BJ (cell line): Measurements from ENCODE around the gene TRANK1. TPM values are rescaled to one million over a fixed set of nuclear protein-coding genes. Genes with fewer than 3 reads are reported as not detected.

Source experiments
- CTCF ChIA-PET: fragments of 350-600 bp; formaldehyde crosslinking; extraction: SDS; loops from one replicate; lab custom pipeline; 2021; ENCODE audit warnings: antibody characterized with exemption, inconsistent platforms; lab: Yijun Ruan, JAX
- POLR2A ChIA-PET: fragments of 300-600 bp; sonication (Branson Sonifier 250); formaldehyde crosslinking; extraction: SDS; loops from one replicate; lab custom pipeline; 2021; ENCODE audit warnings: antibody characterized with exemption; lab: Charles Lee
- DNase-seq: peaks from one replicate; pipeline ENCODE4 v3.0.0-alpha.2; 2011; ENCODE audit warnings: low read depth
- H3K27me3 ChIP-seq: 2 replicates; pipeline ENCODE4 v1.6.0; 2011; ENCODE audit warnings: low read length; ENCODE audit not compliant: control insufficient read depth, insufficient read depth
- H3K36me3 ChIP-seq: 2 replicates; pipeline ENCODE4 v1.5.1; 2011; ENCODE audit warnings: low read length; ENCODE audit not compliant: control insufficient read depth, insufficient read depth
- H3K4me3 ChIP-seq: 2 replicates; pipeline ENCODE4 v1.5.1; 2011; ENCODE audit warnings: low read depth, mild to moderate bottlenecking, control low read depth, low read length
- polyA plus RNA-seq: library from polyadenylated mRNA; depleted of rRNA; stranded (reverse); fragments of >200 nt; gene quantifications from 2 replicates; pipeline ENCODE4 v1.2.3, GENCODE V29; 2011
- TF ChIP-seq, protein P1 (sequence below): IDR thresholded peaks from 2 replicates; pipeline ENCODE4 v1.5.1; 2011; ENCODE audit warnings: low read depth, mild to moderate bottlenecking, control low read depth, inconsistent platforms, low read length, moderate library complexity; ENCODE audit not compliant: insufficient read depth

Gene TRANK1
- polyA plus RNA-seq, 1 experiment: 11.3 TPM

GRCh38 chr3:36813305-36813704, 131.5 kb downstream of the TRANK1 start:
- H3K27me3 ChIP-seq: no peaks in the 10 kb centered on the region; the same call in 1 of the 2 replicates
- no peaks in the 10 kb centered on the region for H3K36me3 ChIP-seq
- CTCF ChIA-PET: interaction anchor here (1.9 kb wide), 1 partner anchor 145 kb away, joined by 5 read pairs; no protein-coding TSS in a partner anchor
- H3K4me3 ChIP-seq: no peak overlapping the region
- POLR2A ChIA-PET: no interaction called here
- TF ChIP-seq, protein P1, sequence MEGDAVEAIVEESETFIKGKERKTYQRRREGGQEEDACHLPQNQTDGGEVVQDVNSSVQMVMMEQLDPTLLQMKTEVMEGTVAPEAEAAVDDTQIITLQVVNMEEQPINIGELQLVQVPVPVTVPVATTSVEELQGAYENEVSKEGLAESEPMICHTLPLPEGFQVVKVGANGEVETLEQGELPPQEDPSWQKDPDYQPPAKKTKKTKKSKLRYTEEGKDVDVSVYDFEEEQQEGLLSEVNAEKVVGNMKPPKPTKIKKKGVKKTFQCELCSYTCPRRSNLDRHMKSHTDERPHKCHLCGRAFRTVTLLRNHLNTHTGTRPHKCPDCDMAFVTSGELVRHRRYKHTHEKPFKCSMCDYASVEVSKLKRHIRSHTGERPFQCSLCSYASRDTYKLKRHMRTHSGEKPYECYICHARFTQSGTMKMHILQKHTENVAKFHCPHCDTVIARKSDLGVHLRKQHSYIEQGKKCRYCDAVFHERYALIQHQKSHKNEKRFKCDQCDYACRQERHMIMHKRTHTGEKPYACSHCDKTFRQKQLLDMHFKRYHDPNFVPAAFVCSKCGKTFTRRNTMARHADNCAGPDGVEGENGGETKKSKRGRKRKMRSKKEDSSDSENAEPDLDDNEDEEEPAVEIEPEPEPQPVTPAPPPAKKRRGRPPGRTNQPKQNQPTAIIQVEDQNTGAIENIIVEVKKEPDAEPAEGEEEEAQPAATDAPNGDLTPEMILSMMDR: no peak
- DNase-seq: no peak

DNA sequence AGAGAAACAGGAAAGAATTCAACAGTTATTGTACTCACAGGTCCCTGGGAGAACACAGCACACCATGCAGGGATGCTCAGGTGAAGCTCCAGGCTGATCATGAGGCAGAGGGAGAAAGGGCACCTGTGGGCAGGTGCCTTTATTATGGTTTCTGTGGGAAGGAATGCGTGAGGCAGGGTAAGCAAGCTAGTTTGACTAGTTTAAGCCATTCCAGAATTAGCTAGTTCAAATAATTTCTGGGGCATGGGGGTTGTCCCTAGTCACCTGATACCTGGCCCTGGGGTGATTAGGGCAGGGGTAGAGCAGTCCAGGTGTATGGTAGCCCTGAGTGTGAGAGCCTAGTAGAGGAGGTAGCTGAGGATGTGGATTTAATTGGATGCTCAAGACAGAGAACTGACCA, 132.6 kb downstream of the TRANK1 start:
- TF ChIP-seq, protein P1: no peak
- POLR2A ChIA-PET: no interaction called here
- CTCF ChIA-PET: interaction anchor here (0.9 to 1.9 kb wide), 3 partner anchors 9 to 146 kb away, joined by 3 to 5 read pairs (median 4); no protein-coding TSS in a partner anchor
- DNase-seq: no peak
- H3K36me3 ChIP-seq: no peaks in the 10 kb centered on the region
- H3K4me3 ChIP-seq: no peak overlapping the region
- H3K27me3 ChIP-seq: no peaks in the 10 kb centered on the region; the same call in 1 of the 2 replicates

- TF ChIP-seq, protein P1: no peak
- CTCF ChIA-PET: interaction anchor here (0.9 kb wide), 1 partner anchor 9 kb away, joined by 3 read pairs; no protein-coding TSS in a partner anchor
Measured at GRCh38 chr3:36811768-36812167, 133.1 kb downstream of the TRANK1 start.

DNA sequence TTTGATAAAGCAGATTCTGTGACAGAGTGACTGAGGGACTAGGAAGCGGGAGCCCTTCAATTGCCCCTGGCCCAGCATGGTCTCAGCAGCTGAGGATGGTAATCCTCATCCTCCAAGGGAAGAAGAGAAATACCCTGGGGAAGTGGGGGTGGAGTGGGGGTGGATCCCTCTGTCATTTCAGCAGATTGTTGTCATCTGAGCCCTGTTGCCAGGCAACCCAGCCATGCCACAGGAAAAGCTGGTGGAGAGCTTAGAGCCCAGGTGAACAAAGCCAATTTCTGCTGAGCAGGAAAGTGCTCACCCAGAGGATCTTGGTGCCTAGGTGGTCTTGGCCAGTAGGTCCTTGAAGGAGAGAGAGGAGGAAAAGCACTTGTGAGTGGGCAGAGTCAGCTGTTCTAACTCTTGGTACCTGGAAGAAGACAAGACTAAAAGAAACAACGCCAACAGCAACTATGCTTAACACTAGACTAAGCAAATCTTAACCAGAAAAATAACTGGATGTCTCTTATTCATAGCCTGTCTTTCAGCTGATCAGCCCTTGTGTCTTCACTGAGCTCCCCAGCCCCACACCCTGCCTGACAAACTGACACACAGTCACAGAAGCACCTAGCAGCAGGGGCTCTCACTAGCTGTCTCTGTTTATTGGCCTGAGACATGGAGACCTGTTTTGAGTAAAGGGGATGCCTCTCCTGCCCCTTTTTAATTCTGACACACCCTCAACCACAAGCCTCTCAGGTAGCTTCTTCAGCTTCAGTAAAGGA, 140.4 kb downstream of the TRANK1 start:
- Histone ChIP-seq H3K27me3 (no peaks in the 10 kb centered on the region), H3K36me3 (no peaks in the 10 kb centered on the region), H3K4me3 (no peak overlapping the region)
- TF ChIP-seq, protein P1: no peak
- CTCF ChIA-PET: no interaction called here
- DNase-seq: no peak
- POLR2A ChIA-PET: no interaction called here

More at GRCh38 chr3:36811768-36812167, 133.1 kb downstream of the TRANK1 start:
- Histone ChIP-seq H3K36me3 (no peaks in the 10 kb centered on the region), H3K27me3 (no peaks in the 10 kb centered on the region; the same call in 1 of the 2 replicates), H3K4me3 (no peak overlapping the region)
- no peak for DNase-seq
- POLR2A ChIA-PET: no interaction called here

DNA sequence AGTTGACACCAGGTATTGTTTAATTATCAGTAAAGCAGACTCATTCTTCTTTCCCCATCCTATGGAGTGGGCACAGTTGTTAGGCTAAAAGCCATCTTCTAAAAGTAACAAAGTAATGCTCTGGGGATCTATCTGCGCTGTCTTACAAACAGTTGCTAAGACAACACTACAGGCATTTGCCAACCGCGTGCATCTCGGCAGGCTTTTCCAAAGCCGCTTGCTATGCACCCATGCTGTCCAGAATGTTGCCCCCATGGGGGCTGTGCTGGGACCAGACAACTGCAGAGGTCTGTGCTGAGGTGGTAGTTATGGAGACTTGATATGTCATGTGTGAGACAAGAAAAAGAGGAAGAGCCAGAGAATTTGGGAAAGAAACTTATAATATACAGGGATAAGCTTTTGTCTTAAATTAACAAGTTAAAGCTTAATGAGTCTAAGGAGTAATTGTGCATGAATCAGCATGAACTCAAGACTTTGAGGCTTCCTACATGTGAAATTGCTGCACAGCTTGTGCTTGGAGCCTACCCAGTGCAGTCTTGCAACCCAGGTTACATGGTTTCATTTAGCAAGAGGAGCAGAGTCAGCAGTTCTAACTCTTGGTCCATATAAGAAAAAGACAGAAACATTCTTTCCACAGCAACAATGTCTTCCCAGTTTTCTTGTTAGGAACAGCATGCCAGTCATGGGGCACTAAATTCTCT, 141.6 kb downstream of the TRANK1 start:
- POLR2A ChIA-PET: no interaction called here
- TF ChIP-seq, protein P1: no peak
- DNase-seq: no peak

More for the DNA sequence above, 141.6 kb downstream of the TRANK1 start:
- CTCF ChIA-PET: interaction anchor here (0.8 kb wide), 1 partner anchor 9 kb away, joined by 3 read pairs; no protein-coding TSS in a partner anchor
- Histone ChIP-seq H3K4me3 (no peak overlapping the region), H3K36me3 (no peaks in the 10 kb centered on the region), H3K27me3 (no peaks in the 10 kb centered on the region)
